ENCODE measurements around the gene CNTNAP4.

CNTNAP4 gene

GRCh38 chr16:76503091-76503490 is 225.9 kb downstream of the CNTNAP4 start:
- H3K4me3 ChIP-seq (ENCODE audit: low read depth, low read length): no peak overlapping the region
- DNase-seq (ENCODE audit: low read depth, low spot score): no peak
- no peak for TF ChIP-seq CTCF (IDR thresholded peaks at IDR 0.05; ENCODE audit: insufficient read depth, low read length, missing control alignments)
- ChIA-PET CTCF (no interaction called here), POLR2A (no interaction called here)

- no peak for DNase-seq (ENCODE audit: low read depth, low spot score)
- no peak overlapping the region for H3K4me3 ChIP-seq (ENCODE audit: low read depth, low read length)
- TF ChIP-seq CTCF (IDR thresholded peaks at IDR 0.05; ENCODE audit: insufficient read depth, low read length, missing control alignments): no peak
- POLR2A ChIA-PET: no interaction called here
- CTCF ChIA-PET: no interaction called here
Observed at GRCh38 chr16:76511203-76511602, 234.0 kb downstream of the CNTNAP4 start.

GRCh38 chr16:76518781-76519180 is 241.6 kb downstream of the CNTNAP4 start:
- CTCF ChIA-PET: no interaction called here

GRCh38 chr16:76524356-76524755 is 247.2 kb downstream of the CNTNAP4 start:
- no peak overlapping the region for H3K4me3 ChIP-seq (ENCODE audit: low read depth, low read length)
- ChIA-PET CTCF (no interaction called here), POLR2A (no interaction called here)
- TF ChIP-seq CTCF (IDR thresholded peaks at IDR 0.05; ENCODE audit: insufficient read depth, low read length, missing control alignments): no peak
- DNase-seq (ENCODE audit: low read depth, low spot score): no peak

More at GRCh38 chr16:76518781-76519180, 241.6 kb downstream of the CNTNAP4 start:
- no peak for TF ChIP-seq CTCF (IDR thresholded peaks at IDR 0.05; ENCODE audit: insufficient read depth, low read length, missing control alignments)
- POLR2A ChIA-PET: no interaction called here
- no peak overlapping the region for H3K4me3 ChIP-seq (ENCODE audit: low read depth, low read length)
- no peak for DNase-seq (ENCODE audit: low read depth, low spot score)

- no peak for DNase-seq (ENCODE audit: low read depth, low spot score)
- POLR2A ChIA-PET: no interaction called here
- no peak for TF ChIP-seq CTCF (IDR thresholded peaks at IDR 0.05; ENCODE audit: insufficient read depth, low read length, missing control alignments)
- H3K4me3 ChIP-seq (ENCODE audit: low read depth, low read length): no peak overlapping the region
- CTCF ChIA-PET: no interaction called here
Observed at GRCh38 chr16:76524769-76525168, 247.6 kb downstream of the CNTNAP4 start.

- no peak overlapping the region for H3K4me3 ChIP-seq (ENCODE audit: low read depth, low read length)
- no peak for TF ChIP-seq CTCF (IDR thresholded peaks at IDR 0.05; ENCODE audit: insufficient read depth, low read length, missing control alignments)
- DNase-seq (ENCODE audit: low read depth, low spot score): no peak
- CTCF ChIA-PET: no interaction called here
- POLR2A ChIA-PET: no interaction called here
Observed at GRCh38 chr16:76527244-76527643, 250.0 kb downstream of the CNTNAP4 start.
